ENCODE results near the gene AMIGO2.
A peak's percentile ranks its signal among the peaks of the same experiment; 100 is the strongest.

AMIGO2 gene

GRCh38 chr12:47097276-47097896, 17.6 kb upstream of the AMIGO2 start:
- DNase-seq: no peak

GRCh38 chr12:47095446-47096236, 15.9 kb upstream of the AMIGO2 start:
- DNase-seq: no peak

GRCh38 chr12:47094804-47095203, 15.0 kb upstream of the AMIGO2 start:
- DNase-seq: no peak

- no peak for DNase-seq
Observed at GRCh38 chr12:47091009-47091408, 11.2 kb upstream of the AMIGO2 start.

GRCh38 chr12:47088021-47088944, 8.5 kb upstream of the AMIGO2 start:
- no peak for DNase-seq

GRCh38 chr12:47087088-47087688, 7.4 kb upstream of the AMIGO2 start:
- DNase-seq: no peak

GRCh38 chr12:47085815-47086252, 6.1 kb upstream of the AMIGO2 start:
- no peak for DNase-seq

GRCh38 chr12:47084172-47084571, 4.4 kb upstream of the AMIGO2 start:
- DNase-seq: no peak

- no peak for DNase-seq
Observed at GRCh38 chr12:47082796-47083621, 3.2 kb upstream of the AMIGO2 start.

- no peak for DNase-seq
Observed at GRCh38 chr12:47082283-47082682, 2.5 kb upstream of the AMIGO2 start.

- peak; percentile 81 for DNase-seq
Observed at GRCh38 chr12:47080725-47081502, 1.2 kb upstream of the AMIGO2 start.

- DNase-seq: peak; percentile 74
Observed at GRCh38 chr12:47079981-47080724, 394 bp upstream of the AMIGO2 start.

GRCh38 chr12:47078733-47079467, 859 bp downstream of the AMIGO2 start:
- peak; percentile 72 for DNase-seq

- DNase-seq: no peak
Observed at GRCh38 chr12:47078086-47078395, 1.7 kb downstream of the AMIGO2 start.

- DNase-seq: no peak
Observed at GRCh38 chr12:47077206-47078085, 2.3 kb downstream of the AMIGO2 start.

- no peak for DNase-seq
Observed at GRCh38 chr12:47075192-47076084, 4.3 kb downstream of the AMIGO2 start.

- DNase-seq: no peak
Observed at GRCh38 chr12:47074757-47075156, 5.0 kb downstream of the AMIGO2 start.

- no peak for DNase-seq
Observed at GRCh38 chr12:47073951-47074350, 5.8 kb downstream of the AMIGO2 start.

Data from activated CD8-positive, alpha-beta memory T cell treated with anti-CD3 and anti-CD28 coated beads, Interleukin-2, amount 50 U/mL, for 48 hours (primary cell).